ENCODE results near the gene MMP25.
A peak's percentile ranks its signal among the peaks of the same experiment; 100 is the strongest.

Gene MMP25

GRCh38 chr16:3089717-3090592 lies 43.6 kb downstream of the MMP25 start:
- TF ChIP-seq CTCF (IDR thresholded peaks at IDR 0.05; ENCODE audit: low read depth, low read length), result no peak
- H3K36me3 ChIP-seq, result no peaks in the 10 kb centered on the region
- H3K27ac ChIP-seq, result no peak overlapping the region
- H3K9me3 ChIP-seq (ENCODE audit: severe bottlenecking), result no peaks in the 10 kb centered on the region
- H3K27me3 ChIP-seq (ENCODE audit: insufficient read depth, low read depth, severe bottlenecking), result no peaks in the 10 kb centered on the region
- H3K4me3 ChIP-seq (ENCODE audit: low read depth, low read length), result no peak overlapping the region
- DNase-seq, result no peak

GRCh38 chr16:3091551-3091950 lies 45.2 kb downstream of the MMP25 start:
- Histone ChIP-seq H3K9me3 (ENCODE audit: severe bottlenecking) (no peaks in the 10 kb centered on the region), H3K27ac (no peak overlapping the region), H3K4me3 (ENCODE audit: low read depth, low read length) (no peak overlapping the region), H3K36me3 (no peaks in the 10 kb centered on the region), H3K27me3 (ENCODE audit: insufficient read depth, low read depth, severe bottlenecking) (no peaks in the 10 kb centered on the region)
- no peak for TF ChIP-seq CTCF (IDR thresholded peaks at IDR 0.05; ENCODE audit: low read depth, low read length)
- no peak for DNase-seq

- no peak overlapping the region for H3K27ac ChIP-seq
- TF ChIP-seq CTCF (IDR thresholded peaks at IDR 0.05; ENCODE audit: low read depth, low read length), result no peak
- H3K27me3 ChIP-seq (ENCODE audit: insufficient read depth, low read depth, severe bottlenecking), result no peaks in the 10 kb centered on the region
- H3K36me3 ChIP-seq, result no peaks in the 10 kb centered on the region
- DNase-seq, result peak; percentile 58
- no peak overlapping the region for H3K4me3 ChIP-seq (ENCODE audit: low read depth, low read length)
- no peaks in the 10 kb centered on the region for H3K9me3 ChIP-seq (ENCODE audit: severe bottlenecking)
Measured at GRCh38 chr16:3092501-3092941, 46.2 kb downstream of the MMP25 start.

- no peaks in the 10 kb centered on the region for H3K9me3 ChIP-seq (ENCODE audit: severe bottlenecking)
- H3K27ac ChIP-seq, result no peak overlapping the region
- TF ChIP-seq CTCF (IDR thresholded peaks at IDR 0.05; ENCODE audit: low read depth, low read length), result peak; percentile 77
- DNase-seq, result peak; percentile 43
- H3K36me3 ChIP-seq, result no peaks in the 10 kb centered on the region
- H3K4me3 ChIP-seq (ENCODE audit: low read depth, low read length), result no peak overlapping the region
- no peaks in the 10 kb centered on the region for H3K27me3 ChIP-seq (ENCODE audit: insufficient read depth, low read depth, severe bottlenecking)
Measured at GRCh38 chr16:3094289-3095027, 48.1 kb downstream of the MMP25 start.

- Histone ChIP-seq H3K9me3 (ENCODE audit: severe bottlenecking) (no peaks in the 10 kb centered on the region), H3K27ac (no peak overlapping the region), H3K36me3 (no peaks in the 10 kb centered on the region), H3K4me3 (ENCODE audit: low read depth, low read length) (no peak overlapping the region), H3K27me3 (ENCODE audit: insufficient read depth, low read depth, severe bottlenecking) (no peaks in the 10 kb centered on the region)
- no peak; the same call in 1 of the 2 replicates for TF ChIP-seq CTCF (IDR thresholded peaks at IDR 0.05; ENCODE audit: low read depth, low read length)
- DNase-seq, result no peak
Measured at GRCh38 chr16:3095869-3096268, 49.5 kb downstream of the MMP25 start.
